Ovary (tissue), 3 donors: Measurements from ENCODE around the gene C4orf54.

Experiments
- EP300 ChIP-seq: sonication (generic); formaldehyde crosslinking; IDR thresholded peaks from one replicate; pipeline ENCODE4 v1.6.1; 2017; ENCODE audit warnings: antibody characterized with exemption
- POLR2A ChIP-seq: fragments of 450-650 bp; IDR thresholded peaks from one replicate; pipeline ENCODE4 v1.6.1; 2017; ENCODE audit warnings: antibody characterized with exemption, mild to moderate bottlenecking, moderate library complexity
- TF ChIP-seq, protein P1 (sequence below), 3 donors: fragments of 450-650 bp in 2 of 3; fragments of 200-600 bp in 1 of 3; IDR thresholded peaks; one replicate each; pipeline versions ENCODE4 v1.5.1 to v1.8.0; 2016 to 2022; ENCODE audit warnings: antibody characterized with exemption in 3 of 3, mild to moderate bottlenecking in 1 of 3
- donor health status: DM: no; HTN: no; CAD: no.

DNA sequence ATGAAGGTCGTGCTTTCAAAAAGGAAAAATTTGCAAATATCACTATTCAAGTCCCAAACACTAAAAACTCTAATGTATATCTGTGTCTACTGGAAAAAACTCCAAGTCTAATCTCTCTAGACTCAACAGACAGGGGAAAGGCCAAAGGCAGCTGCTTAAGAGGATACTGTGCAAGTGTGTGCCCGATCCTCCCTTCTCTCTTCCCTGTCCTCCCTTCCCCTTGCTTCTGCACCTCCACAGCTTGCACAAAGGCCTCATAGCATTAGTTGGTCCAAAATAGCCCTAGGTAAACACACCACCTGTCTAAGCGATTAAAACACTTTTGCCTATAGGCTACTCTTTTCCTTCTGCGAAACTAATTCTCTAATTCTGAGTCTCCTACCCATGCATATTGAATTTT lies 10.6 kb downstream of the C4orf54 start:
- TF ChIP-seq, protein P1, sequence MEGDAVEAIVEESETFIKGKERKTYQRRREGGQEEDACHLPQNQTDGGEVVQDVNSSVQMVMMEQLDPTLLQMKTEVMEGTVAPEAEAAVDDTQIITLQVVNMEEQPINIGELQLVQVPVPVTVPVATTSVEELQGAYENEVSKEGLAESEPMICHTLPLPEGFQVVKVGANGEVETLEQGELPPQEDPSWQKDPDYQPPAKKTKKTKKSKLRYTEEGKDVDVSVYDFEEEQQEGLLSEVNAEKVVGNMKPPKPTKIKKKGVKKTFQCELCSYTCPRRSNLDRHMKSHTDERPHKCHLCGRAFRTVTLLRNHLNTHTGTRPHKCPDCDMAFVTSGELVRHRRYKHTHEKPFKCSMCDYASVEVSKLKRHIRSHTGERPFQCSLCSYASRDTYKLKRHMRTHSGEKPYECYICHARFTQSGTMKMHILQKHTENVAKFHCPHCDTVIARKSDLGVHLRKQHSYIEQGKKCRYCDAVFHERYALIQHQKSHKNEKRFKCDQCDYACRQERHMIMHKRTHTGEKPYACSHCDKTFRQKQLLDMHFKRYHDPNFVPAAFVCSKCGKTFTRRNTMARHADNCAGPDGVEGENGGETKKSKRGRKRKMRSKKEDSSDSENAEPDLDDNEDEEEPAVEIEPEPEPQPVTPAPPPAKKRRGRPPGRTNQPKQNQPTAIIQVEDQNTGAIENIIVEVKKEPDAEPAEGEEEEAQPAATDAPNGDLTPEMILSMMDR (IDR thresholded peaks at IDR 0.05) = no peak
- TF ChIP-seq POLR2A (no peak), EP300 (no peak)
